A673 (cell line): Measurements from ENCODE around the gene ACAT2.
"Not testable (repeated sequence)": the region's sequence is repeated elsewhere in the genome, so short reads cannot be mapped to it uniquely, and the experiment has no call there.

Source experiments
- CTCF ChIP-seq: fragments of 300-800, 200-600 bp; sonication (generic); conservative IDR thresholded peaks from 2 replicates; pipeline ENCODE4 v1.5.1; 2017; ENCODE audit warnings: low read depth, mild to moderate bottlenecking, antibody characterized with exemption, low read length, moderate library complexity, mixed read lengths
- EZH2 ChIP-seq: fragments of 200-600 bp; sonication (generic); IDR thresholded peaks from 2 replicates; pipeline ENCODE4 v1.6.1; 2017; ENCODE audit warnings: borderline replicate concordance, low read depth, mild to moderate bottlenecking, mixed read lengths, antibody characterized with exemption, low read length; ENCODE audit not compliant: poor library complexity, severe bottlenecking

- not testable (repeated sequence) for TF ChIP-seq CTCF, EZH2
These were observed 49.5 kb upstream of the ACAT2 start for GRCh38 chr6:159712389-159712788.
